Activated CD8-positive, alpha-beta T cell treated with anti-CD3 and anti-CD28 coated beads for 36 hours (primary cell): ENCODE results near the gene CADPS. TPM values are rescaled to one million over a fixed set of nuclear protein-coding genes. Genes with fewer than 3 reads are reported as not detected.

Source experiments
- ATAC-seq: fragments of 200-7000 bp; cut with Tn5 transposase; one replicate; pipeline ENCODE4 v1.10.0; 2021; ENCODE audit warnings: mild to moderate bottlenecking, moderate library complexity
- CTCF ChIA-PET: fragments of 350-600 bp; sonication (Branson Sonifier 250); formaldehyde crosslinking; loops from one replicate; lab custom pipeline; 2021; ENCODE audit warnings: antibody characterized with exemption; lab: Charles Lee
- POLR2A ChIA-PET: fragments of 350-600 bp; sonication (Branson Sonifier 250); formaldehyde crosslinking; loops from one replicate; lab custom pipeline; 2021; ENCODE audit warnings: antibody characterized with exemption; lab: Charles Lee
- DNase-seq: peaks from one replicate; pipeline ENCODE4 v3.0.0-alpha.2; 2020
- H3K27ac Mint-ChIP-seq: one replicate; pipeline ENCODE4 v1.8.0; 2021; ENCODE audit warnings: mild to moderate bottlenecking, mixed read lengths
- H3K27me3 Mint-ChIP-seq: one replicate; pipeline ENCODE4 v1.8.0; 2021; ENCODE audit warnings: mixed read lengths
- H3K36me3 Mint-ChIP-seq: one replicate; pipeline ENCODE4 v1.8.0; 2021; ENCODE audit warnings: low read depth, mixed read lengths
- H3K4me1 Mint-ChIP-seq: one replicate; pipeline ENCODE4 v1.8.0; 2021; ENCODE audit warnings: low read depth, mixed read lengths
- H3K4me3 Mint-ChIP-seq: one replicate; pipeline ENCODE4 v1.8.0; 2021; ENCODE audit warnings: mild to moderate bottlenecking, moderate library complexity, mixed read lengths
- H3K9me3 Mint-ChIP-seq: one replicate; pipeline ENCODE4 v1.8.0; 2021; ENCODE audit warnings: mixed read lengths
- intact Hi-C: fragments of 100-400 bp; cut with micrococcal nuclease; formaldehyde crosslinking; loops from one replicate; pipeline ENCODE4 v1.10.0; 2022
- total RNA-seq, 2 experiments: library from RNA; stranded (reverse); gene quantifications; one replicate each; pipeline ENCODE4 v1.2.3, GENCODE V29; 2021
- TF ChIP-seq, protein P1 (sequence below): fragments of 200-600 bp; IDR thresholded peaks from one replicate; pipeline ENCODE4 v1.8.0; 2022; ENCODE audit warnings: antibody characterized with exemption, mild to moderate bottlenecking

The CADPS gene
- total RNA-seq, 2 experiments from 2014 or later = not detected

DNA sequence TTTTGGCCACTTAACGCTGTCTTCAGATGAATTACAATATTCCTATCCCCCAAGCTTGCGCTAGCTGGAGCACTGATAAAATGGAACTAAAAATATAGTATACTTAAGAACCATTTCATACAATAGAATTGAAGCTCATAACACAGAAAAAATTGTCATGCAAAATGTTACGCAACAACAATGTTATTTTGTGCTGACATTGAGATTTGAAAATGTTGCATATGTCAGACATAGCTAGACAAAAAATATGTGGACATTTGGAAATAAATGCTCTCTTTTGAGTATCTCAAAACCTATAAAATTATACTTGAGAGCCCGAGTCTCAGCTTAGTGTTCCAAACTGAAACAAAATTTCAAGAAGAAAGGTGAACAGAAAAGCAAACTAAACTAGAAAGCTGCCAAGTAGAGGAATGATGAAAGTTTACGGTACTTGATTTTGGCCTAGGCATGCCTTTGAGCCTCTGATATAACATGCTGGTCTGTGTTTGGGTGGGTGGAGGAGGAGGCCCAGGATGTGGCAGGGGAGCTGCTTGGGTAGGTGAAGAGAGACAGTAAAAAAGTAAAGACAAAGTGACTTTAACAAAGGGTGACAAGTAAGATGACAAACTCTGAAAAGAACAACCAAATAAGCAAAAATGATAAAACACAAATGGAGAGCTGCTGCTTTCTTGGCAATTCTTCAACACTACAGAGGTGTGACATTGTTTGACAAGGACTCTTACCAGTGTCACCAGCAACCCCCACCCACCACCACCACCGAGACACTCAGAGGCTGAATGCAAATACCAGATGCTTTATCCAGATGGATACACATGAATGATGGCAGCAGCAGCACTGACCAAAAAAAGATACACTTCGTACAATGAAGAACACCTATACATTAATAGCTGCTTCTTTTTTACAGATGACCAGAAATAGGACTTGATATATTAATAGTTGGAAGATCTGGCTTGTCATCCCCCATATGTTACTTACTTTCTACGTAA lies 372.6 kb downstream of the CADPS start:
- intact Hi-C loops = no loop called here
- ChIA-PET CTCF (interaction anchor here (1.4 kb wide), 1 partner anchor 171 kb away, joined by 3 read pairs; no protein-coding TSS in a partner anchor), POLR2A (no interaction called here)
- ATAC-seq (no peak), DNase-seq (no peak)
- no peak overlapping the region for H3K4me3 Mint-ChIP-seq
- H3K27me3 Mint-ChIP-seq = peaks cover 2% of the 10 kb centered on the region
- no peaks in the 10 kb centered on the region for H3K36me3 Mint-ChIP-seq
- H3K4me1 Mint-ChIP-seq = no peaks in the 10 kb centered on the region
- no peak overlapping the region for H3K27ac Mint-ChIP-seq
- TF ChIP-seq, protein P1, sequence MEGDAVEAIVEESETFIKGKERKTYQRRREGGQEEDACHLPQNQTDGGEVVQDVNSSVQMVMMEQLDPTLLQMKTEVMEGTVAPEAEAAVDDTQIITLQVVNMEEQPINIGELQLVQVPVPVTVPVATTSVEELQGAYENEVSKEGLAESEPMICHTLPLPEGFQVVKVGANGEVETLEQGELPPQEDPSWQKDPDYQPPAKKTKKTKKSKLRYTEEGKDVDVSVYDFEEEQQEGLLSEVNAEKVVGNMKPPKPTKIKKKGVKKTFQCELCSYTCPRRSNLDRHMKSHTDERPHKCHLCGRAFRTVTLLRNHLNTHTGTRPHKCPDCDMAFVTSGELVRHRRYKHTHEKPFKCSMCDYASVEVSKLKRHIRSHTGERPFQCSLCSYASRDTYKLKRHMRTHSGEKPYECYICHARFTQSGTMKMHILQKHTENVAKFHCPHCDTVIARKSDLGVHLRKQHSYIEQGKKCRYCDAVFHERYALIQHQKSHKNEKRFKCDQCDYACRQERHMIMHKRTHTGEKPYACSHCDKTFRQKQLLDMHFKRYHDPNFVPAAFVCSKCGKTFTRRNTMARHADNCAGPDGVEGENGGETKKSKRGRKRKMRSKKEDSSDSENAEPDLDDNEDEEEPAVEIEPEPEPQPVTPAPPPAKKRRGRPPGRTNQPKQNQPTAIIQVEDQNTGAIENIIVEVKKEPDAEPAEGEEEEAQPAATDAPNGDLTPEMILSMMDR = no peak
- no peaks in the 10 kb centered on the region for H3K9me3 Mint-ChIP-seq

DNA sequence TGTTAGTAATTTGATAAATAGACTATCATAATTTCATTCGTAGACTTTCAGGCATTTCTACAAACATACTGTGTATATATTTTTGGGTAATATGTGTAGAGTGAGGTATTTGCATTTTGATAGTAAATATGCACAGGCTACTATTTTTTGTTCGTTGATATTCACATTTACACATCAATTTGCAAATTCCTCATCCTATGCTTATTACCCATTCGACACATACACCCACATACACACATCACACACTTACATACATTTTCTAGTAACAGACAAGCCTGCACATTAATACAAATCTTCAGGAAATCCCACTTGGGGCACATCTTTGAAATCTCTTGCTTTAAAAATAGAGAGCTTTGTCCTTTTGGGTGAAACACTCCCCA lies 373.9 kb downstream of the CADPS start:
- no peaks in the 10 kb centered on the region for H3K9me3 Mint-ChIP-seq
- intact Hi-C loops = no loop called here
- no peak overlapping the region for H3K27ac Mint-ChIP-seq
- ChIA-PET POLR2A (no interaction called here), CTCF (no interaction called here)
- no peaks in the 10 kb centered on the region for H3K36me3 Mint-ChIP-seq
- TF ChIP-seq, protein P1 = no peak
- no peak overlapping the region for H3K4me3 Mint-ChIP-seq
- peaks cover 2% of the 10 kb centered on the region for H3K27me3 Mint-ChIP-seq
- H3K4me1 Mint-ChIP-seq = no peaks in the 10 kb centered on the region
- ATAC-seq (no peak), DNase-seq (no peak)

DNA sequence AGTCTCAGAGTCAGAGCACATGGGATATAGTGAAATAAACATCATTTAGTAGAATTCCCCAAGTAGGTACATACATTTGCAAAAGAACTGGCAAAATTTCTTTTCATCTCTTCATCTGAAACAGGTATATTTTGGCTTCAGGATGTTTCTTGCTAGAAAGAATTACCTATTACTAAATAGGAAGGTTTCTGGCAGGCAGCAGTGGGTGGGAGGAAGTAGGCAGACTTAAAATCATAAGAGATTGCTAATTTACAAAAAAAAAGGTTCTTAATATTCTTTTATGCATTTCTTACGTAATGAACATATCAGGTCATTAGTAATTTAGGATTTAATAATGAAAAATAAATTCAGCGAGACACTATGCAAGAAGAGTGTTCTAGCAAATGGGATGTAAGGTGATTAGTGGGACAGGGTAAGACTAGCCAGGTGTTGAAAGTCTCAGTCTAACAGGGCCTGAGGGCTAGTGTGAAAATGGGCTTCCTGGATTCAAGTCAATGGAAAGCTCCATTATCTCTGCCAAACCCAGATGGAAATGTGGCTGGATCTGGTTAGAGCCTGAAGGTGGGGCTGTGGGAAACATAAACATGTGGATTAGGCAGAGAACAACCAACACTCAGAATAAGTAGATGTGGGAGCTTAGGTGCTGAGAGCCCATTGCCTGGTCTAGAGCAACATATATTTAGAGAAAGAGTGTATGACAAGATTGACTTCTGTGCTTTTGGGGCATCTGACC lies 374.5 kb downstream of the CADPS start:
- intact Hi-C loops = no loop called here
- Mint-ChIP-seq H3K4me1 (no peaks in the 10 kb centered on the region), H3K36me3 (no peaks in the 10 kb centered on the region), H3K4me3 (no peak overlapping the region), H3K27ac (no peak overlapping the region), H3K27me3 (peaks cover 2% of the 10 kb centered on the region), H3K9me3 (no peaks in the 10 kb centered on the region)
- ATAC-seq = no peak
- ChIA-PET CTCF (no interaction called here), POLR2A (no interaction called here)
- TF ChIP-seq, protein P1 = no peak
- no peak for DNase-seq

DNA sequence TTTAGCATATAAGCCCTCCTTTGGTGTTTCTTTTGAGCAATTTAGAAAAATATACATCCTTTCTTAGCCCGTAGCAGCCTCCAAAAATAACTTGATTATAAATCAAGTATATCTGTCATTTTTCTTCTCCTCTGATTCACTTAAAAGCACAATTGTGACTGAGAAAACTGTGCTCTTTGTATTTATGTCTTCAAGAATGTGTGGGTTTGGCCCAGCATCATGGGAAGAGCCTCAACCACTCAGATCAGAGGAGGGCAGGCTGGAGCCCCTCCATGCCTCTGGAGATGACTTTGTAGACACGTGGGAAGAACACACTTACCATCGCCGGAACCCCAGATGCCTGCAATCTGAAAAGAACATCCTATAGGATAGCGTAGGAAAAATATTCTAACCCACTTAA lies 378.1 kb downstream of the CADPS start:
- H3K9me3 Mint-ChIP-seq = no peaks in the 10 kb centered on the region
- intact Hi-C loops = no loop called here
- DNase-seq (no peak), ATAC-seq (no peak)
- H3K4me1 Mint-ChIP-seq = no peaks in the 10 kb centered on the region
- ChIA-PET CTCF (no interaction called here), POLR2A (no interaction called here)
- H3K4me3 Mint-ChIP-seq = no peak overlapping the region
- TF ChIP-seq, protein P1 = no peak
- no peaks in the 10 kb centered on the region for H3K27me3 Mint-ChIP-seq
- no peaks in the 10 kb centered on the region for H3K36me3 Mint-ChIP-seq
- no peak overlapping the region for H3K27ac Mint-ChIP-seq

DNA sequence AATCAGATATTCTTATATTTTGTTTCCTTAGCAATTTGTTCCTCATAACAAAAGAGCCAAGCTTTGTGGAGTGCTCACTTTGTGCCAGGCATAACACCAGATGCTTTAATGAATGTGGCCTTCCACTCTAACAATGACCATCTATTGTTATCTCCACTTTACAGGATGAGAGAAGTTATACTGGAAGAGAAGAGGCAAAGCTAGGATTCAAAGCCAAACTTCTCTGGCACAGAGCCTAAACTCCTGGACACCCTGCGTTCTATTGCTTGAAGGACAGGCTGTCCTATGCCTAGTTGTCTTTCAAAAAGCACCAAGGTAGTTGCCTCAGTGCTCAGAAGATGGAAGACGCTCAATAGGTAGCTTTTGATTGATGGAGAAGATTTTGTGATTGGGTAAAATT lies 378.7 kb downstream of the CADPS start:
- Mint-ChIP-seq H3K4me3 (no peak overlapping the region), H3K4me1 (no peaks in the 10 kb centered on the region), H3K27ac (no peak overlapping the region), H3K9me3 (no peaks in the 10 kb centered on the region), H3K36me3 (no peaks in the 10 kb centered on the region), H3K27me3 (no peaks in the 10 kb centered on the region)
- ChIA-PET POLR2A (no interaction called here), CTCF (no interaction called here)
- TF ChIP-seq, protein P1 = no peak
- no peak for DNase-seq
- intact Hi-C loops = no loop called here
- no peak for ATAC-seq
